Heart left ventricle (tissue), 16 donors: ENCODE data around the gene SAMM50. TPM values are rescaled to one million over a fixed set of nuclear protein-coding genes. Genes with fewer than 3 reads are reported as not detected.

Experiments
- ATAC-seq, 4 donors: fragments of 200-7000 bp; cut with Tn5 transposase; one replicate each; pipeline ENCODE4 v1.9.1; 2020 to 2022; ENCODE audit warnings: moderate library complexity in 4 of 4, mild to moderate bottlenecking in 3 of 4, moderate number of reproducible peaks in 1 of 4
- DNase-seq, 5 donors: peaks; one replicate each; pipeline ENCODE4 v3.0.0-alpha.2; 2020
- H3K27ac ChIP-seq, 12 donors: fragments of 200-600 bp; sonication (generic) in 4 of 12; one replicate each; pipeline versions ENCODE4 v1.5.0 to v1.8.0; 2016 to 2022; ENCODE audit warnings: mild to moderate bottlenecking in 2 of 12
- H3K27me3 ChIP-seq, 9 donors: fragments of 200-600 bp; sonication (generic) in 2 of 9; one replicate each; pipeline versions ENCODE4 v1.5.1 to v1.8.0; 2016 to 2022; ENCODE audit warnings: mild to moderate bottlenecking in 3 of 9
- H3K36me3 ChIP-seq, 9 donors: fragments of 200-600 bp; sonication (generic) in 2 of 9; one replicate each; pipeline versions ENCODE4 v1.5.0 to v1.8.0; 2018 to 2022; ENCODE audit warnings: mild to moderate bottlenecking in 2 of 9
- H3K4me1 ChIP-seq, 12 donors: fragments of 200-600 bp; sonication (generic) in 4 of 12; one replicate each; pipeline versions ENCODE4 v1.5.0 to v1.8.0; 2016 to 2022; ENCODE audit warnings: mild to moderate bottlenecking in 3 of 12
- H3K4me3 ChIP-seq, 12 donors: fragments of 200-600 bp; sonication (generic) in 4 of 12; one replicate each; pipeline versions ENCODE4 v1.5.0 to v1.8.0; 2017 to 2022; ENCODE audit warnings: mild to moderate bottlenecking in 9 of 12, moderate library complexity in 4 of 12
- H3K9me3 ChIP-seq, 12 donors: fragments of 200-600 bp; sonication (generic) in 4 of 12; one replicate each; pipeline versions ENCODE4 v1.5.0 to v1.8.0; 2016 to 2022; ENCODE audit warnings: mild to moderate bottlenecking in 1 of 12
- CTCF ChIP-seq, 12 donors: fragments of 200-600 bp; sonication (generic) in 4 of 12; IDR thresholded peaks; one replicate each; pipeline versions ENCODE4 v1.5.0 to v1.8.0; 2018 to 2022; ENCODE audit warnings: antibody characterized with exemption in 12 of 12, mild to moderate bottlenecking in 5 of 12
- POLR2A ChIP-seq, 2 donors: fragments of 450-650 bp; IDR thresholded peaks; one replicate each; pipeline ENCODE4 v1.6.1; 2017; ENCODE audit warnings: antibody characterized with exemption in 2 of 2, mild to moderate bottlenecking in 2 of 2, moderate library complexity in 2 of 2
- WGBS, 4 donors: extraction: QIAGEN DNeasy Blood & Tissue Kit in 2 of 4; methylation state at CpG; one replicate each; pipeline versions ENCODE4 v1.1.5 to v1.1.7; 2013 to 2018; 5-methylcytosine and 5-hydroxymethylcytosine counted together
- intact Hi-C, 10 donors: fragments of 100-400 bp; cut with DNase I; formaldehyde crosslinking; loops; one replicate each; pipeline versions ENCODE4 v1.11.1 to v1.14.2; 2022
- polyA plus RNA-seq, 2 donors: library from polyadenylated mRNA; stranded (reverse); fragments of 200-250 nt; gene quantifications; one replicate each; pipeline ENCODE4 v1.2.3, GENCODE V29; 2013
- total RNA-seq, 9 donors: library from RNA; depleted of rRNA in 2 of 9; stranded (reverse); fragments of >200 nt in 2 of 9; fragmentation: NEBNext Ultra II Directional in 3 of 9; extraction: Animal tissue kit (Norgen Biotek cat#: 25700) in 3 of 9; gene quantifications; one replicate each; pipeline versions ENCODE4 v1.1.0 to v1.2.4, GENCODE V29; 2016 to 2023
- donor health status: ischemic (EF 13 %, LVEDD 7.1; RV severe dilation, severe dysfunction).
- donor health status: healthy with polysubstance abuse.
- donor health status: DM: no; HTN: yes; CAD: no.
- donor health status: DM: no; HTN: no; CAD: no.
- donor health status: ischemic (EF 25% LVEDD 6.9; RV normal size, moderate dysfunction).
- donor health status: ischemic (EF 25% LVEDD 5.7; RV mildly dilated, moderate dysfunction).
- donor health status: healthy.
- donor health status: DM: yes; HTN: yes; CAD: no.
- donor health status: ischemic (EF 35%, LVEDD 5.7; RV mildly dilated, moderate dysfunction).
- donor health status: nonischemic (EF 11% LVEDD 7.7; RV severe dilation, severe dysfunction).
- donor health status: DM: yes; HTN: yes; CAD: no.
- donor health status: PGD.
- donor health status: ischemic (EF 29% LVEDD 5.4; RV normal size, mild dysfunction).
- donor health status: nonischemic (EF 23%, LVEDD 6.1; RV moderate dilation, normal function).

The SAMM50 gene
- total and polyA plus RNA-seq, 11 donors: 32.5 to 74.8 (median 66.2) TPM

DNA sequence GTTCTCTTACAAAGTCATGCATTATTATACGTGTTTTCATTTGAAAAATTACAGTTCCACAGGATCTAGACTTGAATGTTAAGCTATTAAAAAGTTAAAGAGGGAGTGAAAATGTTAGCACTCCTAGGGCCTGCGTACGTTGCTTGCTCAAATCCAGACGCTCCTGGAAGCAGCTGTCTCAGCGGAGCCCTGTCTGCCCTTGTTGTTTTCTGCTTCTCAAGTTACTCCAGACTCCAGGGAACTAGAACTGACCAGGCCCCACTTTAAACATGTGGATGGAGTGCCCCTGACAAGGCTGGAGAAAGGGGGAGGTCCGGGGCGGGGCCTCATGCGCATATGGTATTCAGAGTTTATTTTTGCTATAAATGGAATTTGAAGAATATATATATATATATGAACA, 78.5 kb downstream of the SAMM50 start:
- peaks cover 0 to 5% (median 0%) of the 10 kb centered on the region in 12 donors for H3K9me3 ChIP-seq
- H3K27ac ChIP-seq: peak overlapping the region in 7 of 12 donors; percentile 35 to 98 (median 45)
- DNase-seq: peak in 1 of 5 donors; percentile 41
- TF ChIP-seq POLR2A (IDR thresholded peaks at IDR 0.05): no peak
- no peak for TF ChIP-seq CTCF (IDR thresholded peaks at IDR 0.05)
- no peak for ATAC-seq
- H3K27me3 ChIP-seq: no peaks in the 10 kb centered on the region
- H3K36me3 ChIP-seq: no peaks in the 10 kb centered on the region
- intact Hi-C loops: no loop called here
- 60 to 81% (median 70%) methylated on average over 8 of the region's 8 CpGs for WGBS, 4 donors
- H3K4me3 ChIP-seq: no peak overlapping the region
- peaks cover 17 to 68% (median 46%) of the 10 kb centered on the region in 12 donors for H3K4me1 ChIP-seq

GRCh38 chr22:44037519-44038375, 82.5 kb downstream of the SAMM50 start:
- WGBS, 4 donors: 35 to 52% (median 45%) methylated on average over 9 of the region's 9 CpGs
- Histone ChIP-seq H3K36me3 (no peaks in the 10 kb centered on the region), H3K9me3 (peaks cover 0 to 3% (median 0%) of the 10 kb centered on the region in 12 donors), H3K27ac (peak overlapping the region in 11 of 12 donors; percentile 46 to 87 (median 69)), H3K4me1 (peaks cover 2 to 30% (median 23%) of the 10 kb centered on the region in 12 donors), H3K4me3 (no peak overlapping the region), H3K27me3 (no peaks in the 10 kb centered on the region)
- ATAC-seq (peak; percentile 80 to 96 (median 91)), DNase-seq (peak in 3 of 5 donors; percentile 46 to 83 (median 53))
- intact Hi-C loops: no loop called here
- peak in 1 of 2 donors; percentile 30 for TF ChIP-seq POLR2A (IDR thresholded peaks at IDR 0.05)
- no peak for TF ChIP-seq CTCF (IDR thresholded peaks at IDR 0.05)

DNA sequence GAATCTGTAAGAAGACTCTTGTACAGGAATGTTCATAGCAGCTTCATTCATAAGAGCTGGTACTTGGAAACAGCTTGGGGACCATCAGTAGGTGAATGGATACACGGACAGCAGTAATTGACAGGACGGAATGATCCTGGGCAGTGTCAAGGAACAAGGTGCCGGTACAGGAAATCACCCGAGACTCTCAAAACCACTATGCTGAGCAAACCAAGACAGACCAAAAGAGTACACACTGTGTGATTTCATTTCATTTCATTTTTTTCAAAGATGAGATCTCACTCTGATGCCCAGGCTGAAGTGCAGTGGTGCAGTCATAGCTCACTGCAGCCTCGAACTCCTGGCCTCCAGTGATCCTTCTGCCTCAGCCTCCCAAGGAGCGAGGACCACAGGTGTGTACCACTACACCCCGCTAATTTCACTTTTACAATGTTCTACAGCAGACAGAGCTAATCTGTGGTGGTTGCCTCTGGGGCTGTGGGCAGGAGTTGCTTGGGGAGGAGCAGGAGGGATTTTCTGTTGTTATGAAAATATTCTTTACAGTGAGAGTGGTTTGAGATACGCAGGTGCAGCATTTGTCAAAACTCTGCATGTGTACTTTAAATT, 84.4 kb downstream of the SAMM50 start:
- peaks cover 2 to 22% (median 17%) of the 10 kb centered on the region in 12 donors for H3K4me1 ChIP-seq

More for the DNA sequence above, 84.4 kb downstream of the SAMM50 start:
- intact Hi-C loops: no loop called here
- TF ChIP-seq CTCF (IDR thresholded peaks at IDR 0.05) (no peak), POLR2A (IDR thresholded peaks at IDR 0.05) (no peak)
- H3K36me3 ChIP-seq: no peaks in the 10 kb centered on the region
- no peak for DNase-seq
- WGBS, 4 donors: 96 to 98% (median 97%) methylated on average over 8 of the region's 8 CpGs
- ATAC-seq: no peak
- no peak overlapping the region for H3K27ac ChIP-seq
- H3K9me3 ChIP-seq: peaks cover 0 to 3% (median 0%) of the 10 kb centered on the region in 12 donors
- no peaks in the 10 kb centered on the region for H3K27me3 ChIP-seq
- H3K4me3 ChIP-seq: no peak overlapping the region
